ENCODE results near the gene RAMP2. TPM values are rescaled to one million over a fixed set of nuclear protein-coding genes. Genes with fewer than 3 reads are reported as not detected.

Gene RAMP2
- total RNA-seq, 4 donors from 2014 or later: 18.6 to 55.3 (median 25.7) TPM

Small RNA genes lying within 50 kb of the gene (small RNA-seq; reads per million reads assigned to genes)
- gene HMGN2P15: not detected

Other genes starting within 250 kb of the RAMP2 start
- gene NAGLU, start 225.0 kb upstream of the RAMP2 start, total RNA-seq: 100 to 1,000 TPM in 2 of 4 donors, 10 to 100 TPM in 2; 56.7 to 140 (median 101) TPM
- 1 to 10 TPM in 2 of 4 donors, under 1 TPM in 2; 0.21 to 4.1 (median 1.3) TPM for gene HSD17B1, start 208.3 kb upstream of the RAMP2 start, total RNA-seq
- gene COASY, start 199.1 kb upstream of the RAMP2 start, total RNA-seq: 10 to 100 TPM; 32.7 to 60.9 (median 48.7) TPM
- gene MLX, start 194.1 kb upstream of the RAMP2 start, total RNA-seq: 10 to 100 TPM; 47.0 to 62.8 (median 52.9) TPM
- 1 to 10 TPM; 1.4 to 5.8 (median 4.5) TPM for gene PSMC3IP, start 183.5 kb upstream of the RAMP2 start, total RNA-seq
- gene RETREG3, start 151.9 kb upstream of the RAMP2 start, total RNA-seq: 10 to 100 TPM; 61.9 to 74.4 (median 72.1) TPM
- 10 to 100 TPM; 17.1 to 45.6 (median 31.7) TPM for gene TUBG1, start 151.5 kb upstream of the RAMP2 start, total RNA-seq
- gene TUBG2, start 101.9 kb upstream of the RAMP2 start, total RNA-seq: 10 to 100 TPM; 20.4 to 38.7 (median 24.4) TPM
- 10 to 100 TPM; 22.0 to 30.4 (median 26.4) TPM for gene PLEKHH3, start 84.2 kb upstream of the RAMP2 start, total RNA-seq
- 1 to 10 TPM; 2.0 to 3.6 (median 2.6) TPM for gene CCR10, start 79.4 kb upstream of the RAMP2 start, total RNA-seq
- gene CNTNAP1, start 78.7 kb upstream of the RAMP2 start, total RNA-seq: 1 to 10 TPM; 2.3 to 4.2 (median 2.5) TPM
- 10 to 100 TPM; 39.3 to 69.2 (median 56.4) TPM for gene EZH1, start 16.2 kb upstream of the RAMP2 start, total RNA-seq
- 10 to 100 TPM; 38.5 to 71.2 (median 56.3) TPM for gene VPS25, start 12.2 kb downstream of the RAMP2 start, total RNA-seq
- under 1 TPM in 2 of 4 donors, not detected in 2; 0.13 to 0.45 TPM for gene WNK4, start 19.4 kb downstream of the RAMP2 start, total RNA-seq
- gene COA3, start 37.5 kb downstream of the RAMP2 start, total RNA-seq: 10 to 100 TPM; 46.4 to 94.4 (median 80.3) TPM
- gene CNTD1, start 37.6 kb downstream of the RAMP2 start, total RNA-seq: under 1 TPM in 1 of 4 donors, not detected in 3; 0.27 TPM
- 100 to 1,000 TPM; 107 to 213 (median 120) TPM for gene BECN1, start 63.1 kb downstream of the RAMP2 start, total RNA-seq
- gene PSME3, start 72.2 kb downstream of the RAMP2 start, total RNA-seq: 100 to 1,000 TPM in 1 of 4 donors, 10 to 100 TPM in 3; 78.3 to 119 (median 85.4) TPM
- gene AOC2, start 83.4 kb downstream of the RAMP2 start, total RNA-seq: 1 to 10 TPM in 3 of 4 donors, under 1 TPM in 1; 0.93 to 1.7 (median 1.3) TPM
- gene AOC3, start 90.0 kb downstream of the RAMP2 start, total RNA-seq: 10 to 100 TPM in 1 of 4 donors, 1 to 10 TPM in 3; 4.2 to 11.6 (median 5.8) TPM
- gene G6PC1, start 139.6 kb downstream of the RAMP2 start, total RNA-seq: not detected
- 10 to 100 TPM; 25.6 to 37.9 (median 32.5) TPM for gene AARSD1, start 203.2 kb downstream of the RAMP2 start, total RNA-seq
- gene PTGES3L, start 218.9 kb downstream of the RAMP2 start, total RNA-seq: under 1 TPM in 3 of 4 donors, not detected in 1; 0.11 to 0.75 (median 0.54) TPM
- gene RUNDC1, start 219.3 kb downstream of the RAMP2 start, total RNA-seq: 10 to 100 TPM; 25.8 to 31.9 (median 28.4) TPM
- gene RPL27, start 237.2 kb downstream of the RAMP2 start, total RNA-seq: 1,000 to 10,000 TPM in 2 of 4 donors, 100 to 1,000 TPM in 2; 425 to 1,406 (median 814) TPM
- gene IFI35, start 245.6 kb downstream of the RAMP2 start, total RNA-seq: 10 to 100 TPM; 23.9 to 43.9 (median 35.8) TPM

Data from thyroid gland (tissue), 4 donors.